ENCODE measurements around the gene CPXM2.

DNA sequence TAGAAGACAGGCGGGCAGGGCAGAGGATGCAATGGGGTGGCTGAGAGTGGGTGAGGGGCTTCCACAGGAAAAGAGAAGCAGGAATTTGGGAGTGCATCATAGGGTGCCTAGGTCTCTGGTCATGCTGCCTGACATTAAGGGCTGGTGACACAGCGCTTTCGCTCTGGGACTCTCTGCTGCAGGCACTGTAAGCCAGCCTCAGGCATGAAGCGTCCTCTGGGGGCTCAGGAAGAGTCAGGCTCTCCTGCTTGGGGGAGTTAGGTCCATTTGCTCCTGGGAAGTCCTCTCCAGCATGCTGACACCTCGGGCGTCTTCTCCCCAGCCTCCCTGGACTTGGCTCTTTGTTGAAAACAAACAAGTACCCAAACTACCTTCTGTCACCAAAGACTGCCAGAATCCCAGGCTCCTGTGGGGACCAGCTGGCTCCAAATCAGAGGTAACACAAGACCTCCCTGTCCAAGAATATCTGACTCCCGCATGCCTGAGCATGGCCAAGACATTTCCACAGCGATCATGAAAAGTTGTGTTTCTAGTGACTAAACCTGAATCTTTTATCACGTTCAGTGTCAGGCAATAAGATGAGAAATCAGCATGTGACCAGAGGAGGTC is 170.1 kb downstream of the CPXM2 start:
- TF ChIP-seq EZH2 (IDR thresholded peaks at IDR 0.05; ENCODE audit: insufficient read depth, poor library complexity, severe bottlenecking) = no peak
- no peak for TF ChIP-seq EZH2phosphoT487 (IDR thresholded peaks at IDR 0.05; ENCODE audit: insufficient read depth, low read depth)
